Measurements from ENCODE around the gene SYNDIG1L. TPM values are rescaled to one million over a fixed set of nuclear protein-coding genes. Genes with fewer than 3 reads are reported as not detected.

Gene SYNDIG1L
- total and polyA plus RNA-seq, 2 donors (not counting 3 experiments of a cell fraction or from before 2014, with no cell fraction given) = not detected

DNA sequence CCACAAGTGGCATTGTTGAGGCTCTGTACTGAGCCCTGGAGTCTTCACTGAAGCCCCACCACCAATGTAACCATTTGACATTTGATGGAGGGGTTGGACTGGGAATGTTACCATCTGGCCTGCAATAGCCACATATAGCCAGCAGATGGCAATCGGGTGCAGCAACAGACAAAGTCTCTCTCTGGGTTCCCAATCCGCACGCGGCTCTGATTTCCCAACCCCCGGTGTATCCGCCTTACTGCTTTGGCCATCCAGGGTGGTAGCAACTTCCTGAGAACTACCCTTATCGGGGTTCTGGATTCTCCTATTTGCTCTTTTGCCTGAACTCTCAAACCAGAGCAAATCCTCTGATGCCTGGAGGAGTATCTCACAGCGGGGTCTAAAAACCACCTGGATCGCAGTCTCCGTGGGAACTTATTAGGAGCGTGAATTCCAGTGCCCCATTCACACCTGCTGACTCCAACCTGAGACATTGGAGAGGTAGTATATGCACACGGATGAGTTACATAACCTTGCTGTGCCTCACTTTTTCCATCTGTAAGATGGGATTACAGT is 63.6 kb downstream of the SYNDIG1L start:
- ChIA-PET CTCF (interaction anchor here (1.0 to 5.5 kb wide), 3 partner anchors 20 to 116 kb away, joined by 3 to 55 read pairs (median 52); no protein-coding TSS in a partner anchor), POLR2A (interaction anchor here (0.6 kb wide), 1 partner anchor 114 kb away, joined by 6 read pairs; no protein-coding TSS in a partner anchor)
- H3K4me2 ChIP-seq (ENCODE audit: insufficient read depth, low read length) = no peak overlapping the region

More for the DNA sequence above, 63.6 kb downstream of the SYNDIG1L start:
- no peaks in the 10 kb centered on the region for H3K36me3 ChIP-seq (ENCODE audit: control insufficient read depth in 2 of 2, extremely low read depth in 1 of 2, insufficient read depth in 2 of 2, low read length in 2 of 2)
- H3K9ac ChIP-seq (replicated peaks; ENCODE audit: extremely low read depth, insufficient read depth, low read length) = no peak overlapping the region
- no peaks in the 10 kb centered on the region for H3K9me3 ChIP-seq (replicated peaks; ENCODE audit: control insufficient read depth, insufficient read depth, low read length)
- no TSS peak for BruUV-seq (replicated peaks)
- H3K27ac ChIP-seq (ENCODE audit: insufficient read depth, low read depth, low read length) = no peak overlapping the region
- dilution Hi-C loops (cut with MboI; ENCODE audit: extremely low pct_ligation_motif_present, low sequenced_read_pairs) = no loop called here
- FAIRE-seq = peak; percentile 99
- H3K4me3 ChIP-seq (replicated peaks in 1 of 3; ENCODE audit: insufficient read depth in 1 of 3, low read depth in 1 of 3, low read length in 3 of 3) = no peak overlapping the region
- H3K27me3 ChIP-seq (ENCODE audit: control insufficient read depth in 2 of 2, insufficient read depth in 2 of 2, low read length in 2 of 2) = peaks cover 2 to 3% of the 10 kb centered on the region in 2 experiments
- no peaks in the 10 kb centered on the region for H3K4me1 ChIP-seq (ENCODE audit: control insufficient read depth, extremely low read depth, insufficient read depth, low read length)
- H3K79me2 ChIP-seq (ENCODE audit: control insufficient read depth, insufficient read depth, low read length) = no peaks in the 10 kb centered on the region
- TF ChIP-seq, protein P1, sequence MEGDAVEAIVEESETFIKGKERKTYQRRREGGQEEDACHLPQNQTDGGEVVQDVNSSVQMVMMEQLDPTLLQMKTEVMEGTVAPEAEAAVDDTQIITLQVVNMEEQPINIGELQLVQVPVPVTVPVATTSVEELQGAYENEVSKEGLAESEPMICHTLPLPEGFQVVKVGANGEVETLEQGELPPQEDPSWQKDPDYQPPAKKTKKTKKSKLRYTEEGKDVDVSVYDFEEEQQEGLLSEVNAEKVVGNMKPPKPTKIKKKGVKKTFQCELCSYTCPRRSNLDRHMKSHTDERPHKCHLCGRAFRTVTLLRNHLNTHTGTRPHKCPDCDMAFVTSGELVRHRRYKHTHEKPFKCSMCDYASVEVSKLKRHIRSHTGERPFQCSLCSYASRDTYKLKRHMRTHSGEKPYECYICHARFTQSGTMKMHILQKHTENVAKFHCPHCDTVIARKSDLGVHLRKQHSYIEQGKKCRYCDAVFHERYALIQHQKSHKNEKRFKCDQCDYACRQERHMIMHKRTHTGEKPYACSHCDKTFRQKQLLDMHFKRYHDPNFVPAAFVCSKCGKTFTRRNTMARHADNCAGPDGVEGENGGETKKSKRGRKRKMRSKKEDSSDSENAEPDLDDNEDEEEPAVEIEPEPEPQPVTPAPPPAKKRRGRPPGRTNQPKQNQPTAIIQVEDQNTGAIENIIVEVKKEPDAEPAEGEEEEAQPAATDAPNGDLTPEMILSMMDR (IDR thresholded peaks at IDR 0.05; ENCODE audit: extremely low read depth in 1 of 2, insufficient read depth in 1 of 2, low read depth in 1 of 2, low read length in 2 of 2) = peak; percentile 90 to 93
- TF ChIP-seq EZH2 (IDR thresholded peaks at IDR 0.05; ENCODE audit: borderline replicate concordance, low read depth, low read length, severe bottlenecking) (no peak), FOS (IDR thresholded peaks at IDR 0.05; ENCODE audit: borderline replicate concordance, insufficient read depth, low read length) (no peak), MYC (IDR thresholded peaks at IDR 0.05; ENCODE audit: low read depth, low read length) (no peak), JUN (IDR thresholded peaks at IDR 0.05; ENCODE audit: borderline replicate concordance, insufficient read depth, insufficient read length, low read depth) (no peak), POLR2AphosphoS5 (IDR thresholded peaks at IDR 0.05; ENCODE audit: insufficient read depth, low read depth, low read length) (no peak)
- H2AFZ ChIP-seq (ENCODE audit: low read depth, low read length) = peak overlapping the region; percentile 46
- no peaks in the 10 kb centered on the region for H3K9me1 ChIP-seq (replicated peaks; ENCODE audit: control insufficient read depth, extremely low read depth, insufficient read depth, low read length)
- intact Hi-C loops (cut with micrococcal nuclease) = loop anchor here (1.0 to 5.0 kb wide), 2 partner anchors 117 to 245 kb away; no protein-coding TSS in a partner anchor
- peak; percentile 68 for DNase-seq (ENCODE audit: low read depth, low spot score)
- no peaks in the 10 kb centered on the region for H4K20me1 ChIP-seq (replicated peaks; ENCODE audit: control insufficient read depth, extremely low read depth, insufficient read depth, low read length)
